GM12891 (cell line): Measurements from ENCODE around the gene TBC1D4.

Experiments
- DNase-seq: peaks from one replicate; pipeline ENCODE4 v3.0.0; 2011; ENCODE audit warnings: low spot score; ENCODE audit not compliant: insufficient read length
- FAIRE-seq: peaks from 2 replicates; lab custom pipeline; 2011; peaks lifted over from hg19 to GRCh38; lab: Jason Lieb, UNC
- PAX5 ChIP-seq: IDR thresholded peaks from 2 replicates; pipeline ENCODE4 v1.6.1; 2011; ENCODE audit warnings: low read length, moderate library complexity, mild to moderate bottlenecking; ENCODE audit not compliant: insufficient read depth, severe bottlenecking
- POLR2A ChIP-seq: IDR thresholded peaks from 2 replicates; pipeline ENCODE4 v1.6.1; 2011; ENCODE audit warnings: low read depth, low read length, control low read depth
- POLR2AphosphoS5 ChIP-seq: IDR thresholded peaks from 2 replicates; pipeline ENCODE4 v1.6.1; 2011; ENCODE audit warnings: low read depth, low read length, control low read depth
- POU2F2 ChIP-seq: IDR thresholded peaks from 2 replicates; pipeline ENCODE4 v1.6.1; 2011; ENCODE audit warnings: low read depth, mild to moderate bottlenecking, control low read depth, low read length, moderate library complexity
- SPI1 ChIP-seq: IDR thresholded peaks from 2 replicates; pipeline ENCODE4 v1.6.1; 2011; ENCODE audit warnings: low read depth, low read length, control low read depth
- TAF1 ChIP-seq: IDR thresholded peaks from 2 replicates; pipeline ENCODE4 v1.6.1; 2011; ENCODE audit warnings: low read depth, low read length, control low read depth

TBC1D4 gene

DNA sequence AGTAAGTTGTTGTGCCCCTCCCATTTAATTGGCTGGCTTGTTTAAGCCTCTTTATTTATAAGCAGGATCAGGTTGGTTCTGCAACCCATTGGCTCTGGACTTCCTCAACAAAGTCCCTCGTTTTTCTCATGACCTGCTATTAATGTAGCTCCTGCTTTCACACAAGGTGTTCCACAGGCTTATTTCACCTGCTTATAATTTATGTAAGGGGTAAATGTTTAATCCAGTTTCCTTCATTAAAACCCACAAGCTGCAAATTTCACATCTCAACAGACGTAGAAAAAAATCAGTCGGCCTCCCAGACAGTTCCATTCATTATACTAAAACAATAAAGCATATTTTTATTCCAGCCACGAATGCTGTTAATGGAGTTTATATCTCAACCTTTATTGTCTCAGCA, 86.1 kb downstream of the TBC1D4 start:
- no peak for DNase-seq
- TF ChIP-seq POLR2A (no peak), POLR2AphosphoS5 (no peak), PAX5 (no peak), SPI1 (no peak), TAF1 (no peak), POU2F2 (no peak)
- FAIRE-seq, result no peak

DNA sequence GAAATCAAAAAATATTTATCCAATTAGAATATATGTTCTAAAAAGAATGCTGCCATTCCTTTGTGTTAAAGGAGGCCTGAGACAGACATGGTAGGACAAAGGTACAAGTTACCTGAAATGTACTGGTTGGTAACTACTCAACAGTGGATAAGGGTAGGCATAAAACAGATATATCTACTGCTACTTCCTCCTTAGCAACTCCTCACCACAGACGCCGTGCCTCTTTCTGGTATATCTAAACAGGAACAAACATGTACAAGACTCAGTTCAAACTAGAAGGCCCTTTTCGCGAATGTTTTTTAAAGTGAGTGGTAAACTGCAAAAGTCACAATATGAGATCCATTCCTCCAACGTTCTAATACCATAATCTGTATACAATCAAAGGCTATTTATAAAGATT, 86.9 kb downstream of the TBC1D4 start:
- DNase-seq, result no peak
- FAIRE-seq, result peak; percentile 86
- TF ChIP-seq POLR2AphosphoS5 (no peak), POU2F2 (no peak), PAX5 (no peak), POLR2A (no peak), SPI1 (no peak), TAF1 (no peak)

DNA sequence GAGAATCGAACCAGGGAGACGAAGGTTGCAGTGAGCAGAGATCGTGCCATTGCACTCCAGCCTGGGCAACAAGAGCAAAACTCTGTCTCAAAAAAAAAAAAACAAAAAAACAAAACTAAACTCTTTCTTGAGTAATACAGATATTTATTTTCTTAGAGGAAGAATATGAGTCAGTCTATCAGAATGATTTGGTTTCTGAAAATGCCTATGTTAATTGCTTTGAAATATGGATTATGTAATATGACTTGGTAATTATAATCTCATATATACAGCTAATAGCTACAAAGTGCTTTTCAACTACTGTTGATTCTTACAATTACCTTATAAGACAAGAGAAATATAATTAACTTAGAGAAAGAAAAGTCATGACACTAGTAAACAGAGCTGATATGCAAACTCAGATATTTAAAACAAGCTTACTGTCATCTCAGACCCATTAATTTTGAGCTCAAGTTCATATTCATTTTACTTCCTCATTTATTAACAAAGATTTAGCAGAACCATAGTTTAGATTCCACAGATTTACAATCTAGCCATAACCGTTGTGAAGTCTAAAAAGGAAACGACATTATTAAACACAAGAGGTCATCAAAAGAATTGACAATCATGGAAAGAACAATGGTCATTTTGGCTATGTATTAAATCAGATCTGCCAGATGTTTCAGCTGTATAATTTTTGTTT, 88.0 kb downstream of the TBC1D4 start:
- DNase-seq (no peak), FAIRE-seq (no peak)
- TF ChIP-seq POU2F2, result no peak
- no peak for TF ChIP-seq POLR2A
- no peak for TF ChIP-seq POLR2AphosphoS5
- TF ChIP-seq SPI1, result no peak
- TF ChIP-seq PAX5, result no peak
- no peak for TF ChIP-seq TAF1

DNA sequence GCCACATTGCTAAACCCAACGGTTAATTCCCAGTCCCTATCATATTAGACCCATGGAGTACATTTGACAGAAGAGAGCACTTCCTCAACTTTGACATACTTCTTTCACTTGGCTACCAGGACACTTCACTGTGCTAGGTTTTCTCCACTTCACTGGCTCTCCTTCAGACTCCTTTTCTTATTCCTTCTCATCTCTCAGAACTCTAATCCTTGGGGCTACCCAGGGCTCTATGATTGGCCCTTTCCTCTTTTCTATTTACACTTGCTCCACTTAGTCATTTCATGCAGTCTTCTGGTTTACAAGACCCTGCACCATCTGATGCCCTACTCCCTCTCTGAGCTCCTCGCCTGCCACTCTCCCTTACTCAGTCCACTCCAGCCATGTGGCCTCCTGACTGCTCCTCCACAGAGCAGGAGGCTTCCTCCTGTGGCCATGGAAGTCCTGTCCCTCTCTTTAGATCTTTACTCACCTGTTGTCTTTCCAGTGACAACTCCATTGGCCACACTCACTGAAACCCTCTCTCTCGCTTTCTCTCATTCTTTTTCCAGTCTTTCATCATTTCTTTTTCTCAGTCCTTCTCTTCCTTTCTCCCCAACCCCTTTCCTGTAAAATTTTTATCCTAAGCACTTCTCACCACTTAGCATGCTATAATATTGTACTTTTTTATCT, 90.4 kb downstream of the TBC1D4 start:
- DNase-seq (no peak), FAIRE-seq (no peak)
- TF ChIP-seq POU2F2 (no peak), SPI1 (peak; percentile 47; the same call in 1 of the 2 replicates), POLR2A (no peak), POLR2AphosphoS5 (no peak)

DNA sequence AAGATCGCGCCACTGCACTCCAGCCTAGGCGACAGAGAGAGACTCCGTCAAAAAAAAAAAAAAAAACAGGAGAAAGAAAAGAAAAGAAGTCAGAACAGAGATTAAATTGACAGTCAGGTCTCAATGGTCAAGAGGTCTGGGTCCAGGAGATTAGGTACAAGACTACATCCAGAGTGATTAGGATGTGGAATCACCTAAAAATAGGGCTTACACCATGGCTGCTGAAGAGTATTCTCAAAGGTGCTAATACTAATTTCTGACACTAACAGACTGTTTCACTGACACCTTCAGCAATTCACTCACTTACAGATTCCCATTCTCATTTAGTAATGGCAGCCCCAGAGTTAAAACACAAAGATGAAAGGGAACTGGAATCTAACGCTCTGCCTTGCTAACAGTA, 91.7 kb downstream of the TBC1D4 start:
- FAIRE-seq (no peak), DNase-seq (no peak)
- TF ChIP-seq POU2F2 (no peak), TAF1 (no peak), POLR2AphosphoS5 (no peak), POLR2A (no peak), SPI1 (no peak), PAX5 (no peak)

DNA sequence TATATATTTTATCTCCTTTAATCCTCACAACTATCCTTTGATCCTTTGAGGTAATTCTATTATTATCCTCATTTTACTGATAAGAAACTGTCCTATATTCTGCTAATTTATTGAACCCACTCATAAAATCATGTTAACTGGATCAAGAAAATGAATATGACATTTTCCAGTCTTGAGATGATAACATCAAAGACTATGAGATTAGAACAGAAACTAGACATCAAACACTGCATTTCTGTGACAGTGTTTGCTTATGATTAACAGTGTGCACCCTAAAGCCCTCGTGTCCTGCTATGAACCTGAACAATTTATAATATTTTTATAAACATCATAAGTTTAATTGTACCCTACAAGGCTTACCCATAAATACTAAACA, 96.3 kb downstream of the TBC1D4 start:
- DNase-seq (no peak), FAIRE-seq (no peak)
- TF ChIP-seq POLR2A (no peak), TAF1 (no peak), SPI1 (no peak), POU2F2 (no peak), PAX5 (no peak), POLR2AphosphoS5 (no peak)

DNA sequence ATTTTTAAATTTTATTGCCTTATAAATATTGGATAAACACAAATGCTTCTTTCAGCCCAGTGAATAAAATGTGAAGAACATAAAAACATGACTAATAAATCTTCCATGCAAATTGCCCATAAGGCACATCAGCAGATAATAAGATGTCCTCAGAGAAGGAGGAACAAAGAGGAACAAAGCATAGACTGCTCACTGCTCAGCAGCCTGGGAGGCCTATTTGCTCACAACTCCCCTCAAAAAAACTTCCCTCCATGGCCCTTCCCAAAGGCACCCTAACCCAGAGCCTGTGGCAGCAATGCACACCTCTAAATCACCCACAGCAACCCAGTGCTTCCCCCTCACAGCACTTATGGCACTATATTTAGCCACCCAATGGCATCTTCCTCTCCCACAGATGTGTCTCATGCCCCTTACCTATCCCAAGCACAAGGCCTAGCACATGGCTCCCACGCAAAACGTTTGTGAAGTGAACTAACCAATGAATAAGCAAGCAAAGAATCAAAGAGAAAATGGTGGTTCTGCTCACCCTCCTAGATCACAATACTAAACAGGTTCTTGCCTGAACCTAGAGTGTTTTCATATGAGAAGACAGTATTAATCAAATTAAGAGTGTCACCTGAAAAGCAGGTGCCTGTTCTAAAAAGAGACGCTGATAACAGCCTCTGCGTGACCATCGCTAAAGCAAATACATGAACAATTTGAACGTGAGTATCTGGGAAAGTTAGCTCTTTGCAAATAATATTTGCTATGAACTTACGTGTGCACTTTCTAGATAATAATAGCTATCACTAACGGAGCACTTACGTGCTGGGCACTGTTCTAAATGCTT, 96.9 kb downstream of the TBC1D4 start:
- TF ChIP-seq SPI1 (no peak), POLR2AphosphoS5 (0 out of 2 replicates have a peak, but pooled peaks have one; percentile 33), PAX5 (no peak), TAF1 (no peak), POU2F2 (no peak), POLR2A (no peak)
- DNase-seq (no peak), FAIRE-seq (no peak)

DNA sequence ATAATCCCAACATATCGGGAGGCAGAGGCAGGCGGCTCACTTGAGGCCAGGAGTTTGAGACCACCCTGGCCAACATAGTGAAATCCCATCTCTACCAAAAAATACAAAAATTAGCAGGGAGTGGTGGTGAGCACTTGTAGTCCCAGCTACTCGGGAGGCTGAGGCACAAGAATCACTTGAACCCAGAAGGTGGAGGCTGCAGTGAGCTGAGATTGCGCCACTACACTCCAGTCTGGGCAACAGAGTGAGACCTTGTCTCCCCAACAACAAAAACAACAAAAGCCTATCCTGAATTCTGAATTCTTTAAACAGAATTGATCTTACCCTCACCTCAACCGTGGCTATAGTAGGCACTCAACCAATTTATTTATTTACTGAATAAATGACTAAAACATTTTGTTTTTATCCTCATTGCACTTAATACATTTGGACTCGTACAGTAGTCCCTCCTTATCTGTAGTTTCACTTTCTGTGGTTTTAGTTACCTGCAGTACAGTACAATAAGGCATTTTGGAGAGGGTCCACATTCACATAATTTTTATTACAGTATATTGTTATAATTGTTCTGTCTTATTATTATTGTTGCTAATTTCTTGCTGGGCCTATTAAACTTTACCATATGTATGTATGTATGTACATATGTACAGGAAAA, 98.8 kb downstream of the TBC1D4 start:
- FAIRE-seq (no peak), DNase-seq (no peak)
- TF ChIP-seq POLR2AphosphoS5 (no peak), SPI1 (no peak), PAX5 (no peak), TAF1 (no peak), POLR2A (no peak), POU2F2 (no peak)

DNA sequence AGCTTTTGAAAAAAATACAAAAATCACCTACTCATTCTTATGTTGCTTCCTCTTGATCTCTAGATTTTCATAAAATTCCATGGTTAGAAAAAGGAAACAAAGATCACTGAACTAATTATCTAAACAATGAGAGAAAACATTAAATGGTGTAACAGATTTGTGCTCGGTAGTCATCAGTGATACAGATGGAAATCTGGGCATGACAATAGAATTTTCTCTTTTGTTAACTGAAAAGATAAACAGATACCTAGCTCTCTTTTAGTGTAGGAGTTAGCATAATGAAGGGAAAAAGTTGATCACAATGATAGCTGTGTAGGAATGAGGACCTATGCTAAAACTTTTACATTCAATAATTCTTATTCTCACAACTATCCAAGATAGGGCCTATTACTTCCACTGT, 103.7 kb downstream of the TBC1D4 start:
- TF ChIP-seq POLR2AphosphoS5, result no peak
- no peak for TF ChIP-seq PAX5
- TF ChIP-seq POLR2A, result no peak
- no peak for TF ChIP-seq TAF1
- no peak for TF ChIP-seq POU2F2
- TF ChIP-seq SPI1, result no peak
- DNase-seq, result no peak
- no peak for FAIRE-seq
